ENCODE results near the gene NR2C1. TPM values are rescaled to one million over a fixed set of nuclear protein-coding genes. Genes with fewer than 3 reads are reported as not detected.

NR2C1 gene
- total RNA-seq, 1 donor from 2014 or later, result 39.3 TPM

DNA sequence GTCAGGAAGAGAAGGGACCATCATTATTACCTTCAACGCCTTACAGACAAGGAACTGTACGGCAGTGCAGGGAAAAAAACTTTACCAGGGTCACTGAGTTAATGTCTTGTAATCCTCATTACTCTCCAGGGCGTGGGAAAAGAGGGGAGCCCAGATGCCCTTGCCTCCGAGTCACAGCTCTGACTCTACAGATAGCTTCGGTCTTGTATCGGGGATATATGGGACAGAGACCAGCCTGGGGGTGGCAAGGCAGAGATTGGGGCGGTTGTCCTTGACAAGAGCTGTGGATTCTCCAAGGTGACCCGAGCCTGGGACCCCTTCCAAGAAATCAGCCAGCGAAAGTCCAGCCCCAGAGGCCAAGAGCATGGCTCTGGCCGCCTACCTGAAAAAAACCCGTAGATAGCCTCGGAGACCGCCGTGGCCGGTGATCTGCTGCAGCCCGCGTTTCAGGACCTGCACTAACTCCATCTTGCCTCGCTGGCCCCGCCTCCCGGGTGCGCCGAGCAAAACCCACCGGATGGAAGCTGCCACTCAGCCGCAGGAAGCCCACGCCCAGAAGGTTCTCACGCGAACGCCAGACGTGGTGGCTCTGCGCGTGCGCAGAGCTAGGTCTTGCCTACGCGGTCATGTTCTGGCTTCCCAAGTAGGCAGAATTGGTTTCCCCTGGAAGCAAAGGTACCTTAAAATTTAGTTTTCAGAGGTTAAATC, 70.1 kb downstream of the NR2C1 start, which contains the start of gene NDUFA12:
Gene NDUFA12 (minus strand): TSS at position 485 of the 708 bp plus-strand sequence. CDS start 17 bp downstream, at position 468.
- TF ChIP-seq, protein P1, sequence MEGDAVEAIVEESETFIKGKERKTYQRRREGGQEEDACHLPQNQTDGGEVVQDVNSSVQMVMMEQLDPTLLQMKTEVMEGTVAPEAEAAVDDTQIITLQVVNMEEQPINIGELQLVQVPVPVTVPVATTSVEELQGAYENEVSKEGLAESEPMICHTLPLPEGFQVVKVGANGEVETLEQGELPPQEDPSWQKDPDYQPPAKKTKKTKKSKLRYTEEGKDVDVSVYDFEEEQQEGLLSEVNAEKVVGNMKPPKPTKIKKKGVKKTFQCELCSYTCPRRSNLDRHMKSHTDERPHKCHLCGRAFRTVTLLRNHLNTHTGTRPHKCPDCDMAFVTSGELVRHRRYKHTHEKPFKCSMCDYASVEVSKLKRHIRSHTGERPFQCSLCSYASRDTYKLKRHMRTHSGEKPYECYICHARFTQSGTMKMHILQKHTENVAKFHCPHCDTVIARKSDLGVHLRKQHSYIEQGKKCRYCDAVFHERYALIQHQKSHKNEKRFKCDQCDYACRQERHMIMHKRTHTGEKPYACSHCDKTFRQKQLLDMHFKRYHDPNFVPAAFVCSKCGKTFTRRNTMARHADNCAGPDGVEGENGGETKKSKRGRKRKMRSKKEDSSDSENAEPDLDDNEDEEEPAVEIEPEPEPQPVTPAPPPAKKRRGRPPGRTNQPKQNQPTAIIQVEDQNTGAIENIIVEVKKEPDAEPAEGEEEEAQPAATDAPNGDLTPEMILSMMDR (conservative IDR thresholded peaks at IDR 0.05), result no peak
- Mint-ChIP-seq H3K4me1 (peaks cover 29% of the 10 kb centered on the region), H3K9me3 (peaks cover 8% of the 10 kb centered on the region), H3K36me3 (ENCODE audit: low read depth) (peaks cover 11% of the 10 kb centered on the region), H3K27me3 (ENCODE audit: low read depth) (no peaks in the 10 kb centered on the region), H3K27ac (ENCODE audit: unreplicated experiment) (peak within 1 kb of the TSS; percentile 97), H3K4me3 (peak within 1 kb of the TSS; percentile 98)
- DNase-seq (ENCODE audit: low read depth, low spot score), result peak; percentile 89

- no peaks in the 10 kb centered on the region for H3K27me3 Mint-ChIP-seq (ENCODE audit: low read depth)
- H3K27ac Mint-ChIP-seq (ENCODE audit: unreplicated experiment), result peak overlapping the region; percentile 97
- peak overlapping the region; percentile 98 for H3K4me3 Mint-ChIP-seq
- DNase-seq (ENCODE audit: low read depth, low spot score), result no peak
- TF ChIP-seq, protein P1 (conservative IDR thresholded peaks at IDR 0.05), result no peak
- peaks cover 29% of the 10 kb centered on the region for H3K4me1 Mint-ChIP-seq
- H3K9me3 Mint-ChIP-seq, result peaks cover 8% of the 10 kb centered on the region
- peaks cover 11% of the 10 kb centered on the region for H3K36me3 Mint-ChIP-seq (ENCODE audit: low read depth)
Measured at GRCh38 chr12:95002754-95003153, 70.7 kb downstream of the NR2C1 start.

DNA sequence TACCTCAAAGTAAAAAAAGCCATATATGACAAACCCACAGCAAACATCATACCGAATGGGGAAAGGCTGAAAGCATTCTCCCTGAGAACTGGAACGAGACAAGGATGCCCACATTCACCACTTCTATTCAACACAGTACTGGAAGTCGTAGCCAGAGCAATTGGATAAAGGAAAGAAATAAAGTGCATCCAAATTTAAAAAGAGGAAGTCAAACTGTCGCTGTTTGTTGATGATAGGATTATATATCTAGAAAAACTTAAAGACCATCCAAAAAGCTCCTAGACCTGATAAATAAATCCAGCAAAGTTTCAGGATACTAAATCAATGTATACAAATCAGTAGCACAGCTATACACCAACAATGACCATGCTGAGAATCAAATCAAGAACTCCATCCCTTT, 75.1 kb downstream of the NR2C1 start:
- Mint-ChIP-seq H3K27me3 (ENCODE audit: low read depth) (no peaks in the 10 kb centered on the region), H3K4me3 (no peak overlapping the region), H3K9me3 (no peaks in the 10 kb centered on the region), H3K36me3 (ENCODE audit: low read depth) (peaks cover 12% of the 10 kb centered on the region), H3K27ac (ENCODE audit: unreplicated experiment) (no peak overlapping the region), H3K4me1 (peaks cover 24% of the 10 kb centered on the region)
- TF ChIP-seq, protein P1 (conservative IDR thresholded peaks at IDR 0.05), result no peak
- DNase-seq (ENCODE audit: low read depth, low spot score), result no peak

DNA sequence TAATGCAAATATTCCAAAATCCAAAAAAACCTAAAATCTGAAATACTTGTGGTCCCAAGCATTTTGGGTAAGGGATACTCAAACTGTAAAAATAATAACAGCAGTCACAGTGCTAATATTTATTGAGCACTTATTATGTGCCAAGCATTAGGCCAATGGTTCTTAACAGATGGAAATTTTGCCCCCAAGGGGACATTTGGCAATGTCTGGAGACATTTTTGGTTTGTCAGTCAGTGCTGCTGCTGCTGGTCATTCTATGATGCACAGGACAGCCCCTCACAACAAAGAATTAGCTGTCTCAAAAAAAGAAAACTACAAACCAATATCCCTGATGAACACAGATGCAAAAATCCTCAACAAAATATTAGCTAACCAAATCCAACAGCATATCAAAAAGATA, 75.7 kb downstream of the NR2C1 start:
- Mint-ChIP-seq H3K9me3 (no peaks in the 10 kb centered on the region), H3K27ac (ENCODE audit: unreplicated experiment) (no peak overlapping the region)
- no peak for DNase-seq (ENCODE audit: low read depth, low spot score)

GRCh38 chr12:94997061-94997460, 76.4 kb downstream of the NR2C1 start:
- no peaks in the 10 kb centered on the region for H3K9me3 Mint-ChIP-seq
- TF ChIP-seq, protein P1 (conservative IDR thresholded peaks at IDR 0.05), result no peak

More for the DNA sequence above, 75.7 kb downstream of the NR2C1 start:
- Mint-ChIP-seq H3K4me3 (no peak overlapping the region), H3K36me3 (ENCODE audit: low read depth) (peaks cover 11% of the 10 kb centered on the region), H3K27me3 (ENCODE audit: low read depth) (no peaks in the 10 kb centered on the region), H3K4me1 (peaks cover 19% of the 10 kb centered on the region)
- TF ChIP-seq, protein P1 (conservative IDR thresholded peaks at IDR 0.05), result no peak

More at GRCh38 chr12:94997061-94997460, 76.4 kb downstream of the NR2C1 start:
- DNase-seq (ENCODE audit: low read depth, low spot score), result no peak
- Mint-ChIP-seq H3K27ac (ENCODE audit: unreplicated experiment) (no peak overlapping the region), H3K4me3 (no peak overlapping the region), H3K27me3 (ENCODE audit: low read depth) (no peaks in the 10 kb centered on the region), H3K36me3 (ENCODE audit: low read depth) (peaks cover 13% of the 10 kb centered on the region), H3K4me1 (peaks cover 15% of the 10 kb centered on the region)

All from neural crest cell (in vitro differentiated cells).